Adrenal gland (tissue), 12 donors: ENCODE measurements around the gene HTR2B. TPM values are rescaled to one million over a fixed set of nuclear protein-coding genes. Genes with fewer than 3 reads are reported as not detected.

Source experiments
- DNase-seq, 7 donors: peaks; one replicate each; pipeline ENCODE4 v3.0.0-alpha.2; 2019 to 2020
- H3K27ac ChIP-seq, 5 donors: fragments of 200-600 bp; sonication (generic) in 4 of 5; 1 replicate in 3 of 5; 2 replicates in 2 of 5; pipeline versions ENCODE4 v1.5.1 to v1.8.0; 2016 to 2020; ENCODE audit warnings: mild to moderate bottlenecking in 1 of 5
- H3K27me3 ChIP-seq: fragments of 200-600 bp; 2 replicates; pipeline ENCODE4 v1.8.0; 2021
- H3K36me3 ChIP-seq, 2 donors: fragments of 200-600 bp; replicated peaks in 1 of 2; 1 replicate in 1 of 2; 2 replicates in 1 of 2; pipeline versions ENCODE4 v1.5.1 to v1.8.0; 2018 to 2022
- H3K4me1 ChIP-seq, 2 donors: fragments of 200-600 bp; replicated peaks in 1 of 2; 1 replicate in 1 of 2; 2 replicates in 1 of 2; pipeline versions ENCODE4 v1.5.1 to v1.8.0; 2018 to 2021
- H3K4me3 ChIP-seq, 4 donors: fragments of 200-600 bp; sonication (generic) in 3 of 4; one replicate each; pipeline ENCODE4 v1.5.1; 2016 to 2018
- H3K9me3 ChIP-seq, 3 donors: fragments of 200-600 bp; sonication (generic) in 1 of 3; replicated peaks in 1 of 3; 1 replicate in 2 of 3; 2 replicates in 1 of 3; pipeline versions ENCODE4 v1.5.1 to v1.8.0; 2016 to 2021
- POLR2A ChIP-seq, 2 donors: fragments of 450-650 bp; IDR thresholded peaks; one replicate each; pipeline ENCODE4 v1.6.1; 2017; ENCODE audit warnings: antibody characterized with exemption in 2 of 2, mild to moderate bottlenecking in 2 of 2, moderate library complexity in 1 of 2
- WGBS, 4 donors: extraction: QIAGEN DNeasy Blood & Tissue Kit in 2 of 4; methylation state at CpG; one replicate each; pipeline versions ENCODE4 v1.1.5 to v1.1.7; 2013 to 2017; 5-methylcytosine and 5-hydroxymethylcytosine counted together
- intact Hi-C, 2 donors: fragments of 100-400 bp; cut with DNase I; formaldehyde crosslinking; loops; one replicate each; pipeline versions ENCODE4 v1.14.1 to v1.15.0; 2022 to 2023
- polyA plus RNA-seq, 3 donors: library from polyadenylated mRNA; stranded (reverse); fragments of 200-250 nt in 2 of 3; fragments of 350-450 nt in 1 of 3; fragmentation: Illumina TruSeq in 1 of 3; extraction: RNeasy Lipid Tissue Mini Kit (QIAGEN cat#74804) in 1 of 3; gene quantifications; one replicate each; pipeline ENCODE4 v1.2.3, GENCODE V29; 2013 to 2014
- total RNA-seq, 9 donors: library from RNA; depleted of rRNA in 4 of 9; stranded (reverse); fragments of >200 nt in 4 of 9; fragments of 120-200 nt in 1 of 9; fragmentation: NEBNext Ultra II Directional in 1 of 9; extraction: Animal tissue kit (Norgen Biotek cat#: 25700) in 1 of 9; gene quantifications; one replicate each; pipeline versions ENCODE4 v1.1.0 to v1.2.4, GENCODE V29; 2013 to 2023
- TF ChIP-seq, protein P1 (sequence below), 6 experiments: fragments of 450-650 bp in 4 of 6; fragments of 200-600 bp in 2 of 6; sonication (generic) in 1 of 6; IDR thresholded peaks; 1 replicate in 5 of 6; 2 replicates in 1 of 6; pipeline versions ENCODE4 v1.5.1 to v1.8.0; 2016 to 2021; ENCODE audit warnings: antibody characterized with exemption in 6 of 6, mild to moderate bottlenecking in 2 of 6, moderate library complexity in 1 of 6
- donor health status: healthy with polysubstance abuse.
- donor health status: Bipolar disorder and iron deficiency.
- donor health status: DM: yes; HTN: yes; CAD: no.
- donor health status: DM: no; HTN: no; CAD: no.
- donor health status: DM: no; HTN: no; CAD: no.
- donor health status: DM: yes; HTN: yes; CAD: no.

HTR2B gene
- total and polyA plus RNA-seq, 12 donors: 1.2 to 90.0 (median 32.9) TPM

DNA sequence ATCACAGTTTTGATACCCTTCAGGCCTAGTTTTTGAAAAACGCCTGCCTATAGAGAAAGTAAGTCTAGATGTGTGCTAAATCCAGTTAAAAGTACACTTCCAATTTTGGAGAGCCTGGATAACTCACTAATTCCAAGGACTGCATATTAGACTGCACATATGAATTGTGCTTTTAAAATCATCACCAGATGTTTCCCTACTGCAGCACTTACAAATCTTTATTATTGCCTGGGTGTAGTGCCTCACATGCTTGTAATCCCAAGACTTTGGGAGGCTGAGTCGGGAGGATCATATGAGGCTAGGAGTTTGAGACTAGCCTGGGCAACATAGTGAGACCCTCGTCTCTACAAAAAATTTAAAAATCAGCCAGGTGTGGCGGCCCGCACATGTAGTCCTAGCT is 35.9 kb upstream of the HTR2B start:
- no peaks in the 10 kb centered on the region for H3K27me3 ChIP-seq
- H3K36me3 ChIP-seq: peaks cover 0 to 4% of the 10 kb centered on the region in 2 donors
- H3K27ac ChIP-seq: peak overlapping the region in 4 of 5 donors; percentile 72 to 83 (median 82)
- intact Hi-C loops: no loop called here
- peaks cover 32 to 63% of the 10 kb centered on the region in 2 donors for H3K4me1 ChIP-seq
- TF ChIP-seq POLR2A (IDR thresholded peaks at IDR 0.05): no peak
- TF ChIP-seq, protein P1, sequence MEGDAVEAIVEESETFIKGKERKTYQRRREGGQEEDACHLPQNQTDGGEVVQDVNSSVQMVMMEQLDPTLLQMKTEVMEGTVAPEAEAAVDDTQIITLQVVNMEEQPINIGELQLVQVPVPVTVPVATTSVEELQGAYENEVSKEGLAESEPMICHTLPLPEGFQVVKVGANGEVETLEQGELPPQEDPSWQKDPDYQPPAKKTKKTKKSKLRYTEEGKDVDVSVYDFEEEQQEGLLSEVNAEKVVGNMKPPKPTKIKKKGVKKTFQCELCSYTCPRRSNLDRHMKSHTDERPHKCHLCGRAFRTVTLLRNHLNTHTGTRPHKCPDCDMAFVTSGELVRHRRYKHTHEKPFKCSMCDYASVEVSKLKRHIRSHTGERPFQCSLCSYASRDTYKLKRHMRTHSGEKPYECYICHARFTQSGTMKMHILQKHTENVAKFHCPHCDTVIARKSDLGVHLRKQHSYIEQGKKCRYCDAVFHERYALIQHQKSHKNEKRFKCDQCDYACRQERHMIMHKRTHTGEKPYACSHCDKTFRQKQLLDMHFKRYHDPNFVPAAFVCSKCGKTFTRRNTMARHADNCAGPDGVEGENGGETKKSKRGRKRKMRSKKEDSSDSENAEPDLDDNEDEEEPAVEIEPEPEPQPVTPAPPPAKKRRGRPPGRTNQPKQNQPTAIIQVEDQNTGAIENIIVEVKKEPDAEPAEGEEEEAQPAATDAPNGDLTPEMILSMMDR (IDR thresholded peaks at IDR 0.05): no peak
- no peak for DNase-seq
- no peak overlapping the region for H3K4me3 ChIP-seq
- 93 to 96% (median 95%) methylated on average over 5 of the region's 5 CpGs for WGBS, 4 donors
- no peaks in the 10 kb centered on the region for H3K9me3 ChIP-seq

DNA sequence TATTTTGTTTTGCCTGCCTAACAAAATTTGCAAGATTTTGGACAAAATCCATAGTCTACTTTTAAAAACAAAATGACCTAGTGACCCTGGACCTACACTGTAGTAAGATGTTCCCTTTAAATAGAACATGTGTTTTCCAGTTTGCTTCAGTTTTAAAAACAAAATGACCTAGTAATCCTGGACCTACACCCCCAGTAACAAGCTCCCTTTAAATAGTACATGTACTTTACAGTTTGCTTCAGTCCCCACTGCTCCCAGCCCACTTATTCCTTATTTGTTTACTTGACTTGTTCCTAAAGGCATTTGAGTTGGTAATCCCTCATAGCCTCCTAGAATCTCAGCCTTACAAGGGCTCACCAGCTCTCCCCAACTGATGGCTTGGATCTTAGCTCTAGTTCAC is 34.5 kb upstream of the HTR2B start:
- no peaks in the 10 kb centered on the region for H3K36me3 ChIP-seq
- no peaks in the 10 kb centered on the region for H3K9me3 ChIP-seq
- DNase-seq: no peak
- peaks cover 32 to 74% of the 10 kb centered on the region in 2 donors for H3K4me1 ChIP-seq
- intact Hi-C loops: no loop called here
- H3K4me3 ChIP-seq: no peak overlapping the region
- peak overlapping the region in 3 of 5 donors; percentile 41 to 60 (median 57) for H3K27ac ChIP-seq
- no peaks in the 10 kb centered on the region for H3K27me3 ChIP-seq
- TF ChIP-seq, protein P1 (IDR thresholded peaks at IDR 0.05): no peak
- TF ChIP-seq POLR2A (IDR thresholded peaks at IDR 0.05): no peak

DNA sequence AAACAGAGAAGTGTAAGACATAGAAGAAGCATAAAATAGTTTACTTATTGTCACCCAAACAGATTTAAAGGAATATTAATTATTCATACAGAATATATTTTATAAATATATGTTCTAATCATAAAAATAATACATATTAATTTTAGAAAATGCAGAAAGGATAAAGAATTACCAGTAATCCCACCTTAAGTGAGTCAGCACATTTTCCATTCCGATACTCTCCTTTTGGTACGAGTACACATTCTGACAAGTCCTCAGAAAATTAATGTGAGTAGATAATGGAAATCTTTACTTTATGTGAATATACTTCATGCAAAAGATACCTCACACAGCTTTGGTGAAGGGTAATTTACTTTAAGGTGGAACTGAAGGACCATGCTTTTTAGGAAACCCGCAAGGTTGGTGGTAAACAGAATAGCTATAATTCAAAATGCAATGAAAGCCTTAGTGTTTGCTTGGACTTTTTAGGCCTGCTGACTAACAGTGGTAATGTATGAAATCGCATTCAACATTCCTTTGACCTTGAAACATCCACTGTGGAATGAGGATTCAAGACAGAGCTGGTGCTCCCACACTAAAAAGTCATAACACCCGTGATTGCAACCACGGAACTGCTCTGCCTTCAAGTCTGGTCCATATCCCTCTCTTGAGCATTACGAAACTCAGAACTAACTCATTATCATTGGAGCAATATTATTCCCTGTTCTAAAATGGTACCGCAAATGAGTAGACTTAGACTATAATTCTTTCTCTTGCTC is 28.1 kb upstream of the HTR2B start:
- WGBS, 4 donors: 60 to 78% (median 78%) methylated on average over 8 of the region's 8 CpGs
- Histone ChIP-seq H3K9me3 (no peaks in the 10 kb centered on the region), H3K27ac (peak overlapping the region in 2 of 5 donors; percentile 1 to 69), H3K27me3 (no peaks in the 10 kb centered on the region), H3K4me3 (no peak overlapping the region), H3K36me3 (no peaks in the 10 kb centered on the region), H3K4me1 (peaks cover 25 to 39% of the 10 kb centered on the region in 2 donors)
- no peak for TF ChIP-seq POLR2A (IDR thresholded peaks at IDR 0.05)
- TF ChIP-seq, protein P1 (IDR thresholded peaks at IDR 0.05): no peak
- no peak for DNase-seq
- intact Hi-C loops: no loop called here

DNA sequence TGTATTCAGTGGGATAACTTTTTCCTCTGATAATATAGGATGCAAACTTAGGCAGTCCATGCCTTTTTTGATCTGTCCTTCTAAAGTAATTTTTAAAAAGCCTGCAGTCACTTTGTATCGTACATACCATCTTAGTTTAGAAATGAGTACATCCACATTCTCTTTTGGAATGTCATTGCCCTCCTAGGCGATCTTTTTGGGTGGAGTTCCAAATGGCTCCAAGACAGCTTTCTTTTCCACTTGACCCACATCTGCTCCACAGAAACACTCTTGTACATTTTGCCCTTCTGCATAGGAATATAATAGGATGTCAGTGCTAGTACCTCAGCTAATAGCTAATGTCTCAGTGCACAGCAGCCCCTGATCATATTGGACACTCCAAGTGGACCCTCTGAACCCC is 21.8 kb upstream of the HTR2B start:
- H3K27ac ChIP-seq: peak overlapping the region in 1 of 5 donors; percentile 53
- H3K36me3 ChIP-seq: peaks cover 0 to 4% of the 10 kb centered on the region in 2 donors
- peaks cover 16 to 21% of the 10 kb centered on the region in 2 donors for H3K4me1 ChIP-seq
- intact Hi-C loops: no loop called here
- WGBS, 4 donors: 85 to 91% (median 88%) methylated on average over 2 of the region's 2 CpGs
- H3K27me3 ChIP-seq: no peaks in the 10 kb centered on the region
- no peaks in the 10 kb centered on the region for H3K9me3 ChIP-seq
- TF ChIP-seq POLR2A (IDR thresholded peaks at IDR 0.05): no peak
- TF ChIP-seq, protein P1 (IDR thresholded peaks at IDR 0.05): no peak
- no peak overlapping the region for H3K4me3 ChIP-seq
- DNase-seq: no peak
